ENCODE results near the gene FBXO47.

FBXO47 gene

DNA sequence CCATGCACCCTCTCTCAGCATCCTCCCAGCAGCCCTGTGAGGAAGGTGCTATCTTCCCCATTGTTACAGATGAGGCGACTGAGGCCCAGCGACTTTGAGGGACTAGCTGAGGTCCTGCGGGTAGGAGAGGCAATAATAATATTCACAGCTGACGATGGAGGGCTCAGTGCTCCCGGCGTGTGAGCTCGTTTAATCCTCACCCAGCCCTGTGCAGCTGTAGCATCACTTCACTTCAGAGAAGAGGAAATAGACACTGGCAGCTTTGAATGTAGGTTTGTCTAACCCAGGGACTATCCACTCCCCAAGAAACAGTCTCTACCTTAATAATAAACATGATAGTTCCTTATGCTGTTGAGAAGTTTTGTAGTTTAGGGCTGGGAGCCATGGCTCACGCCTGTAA lies 75.8 kb downstream of the FBXO47 start:
- no peak for DNase-seq
- TF ChIP-seq, protein P1, sequence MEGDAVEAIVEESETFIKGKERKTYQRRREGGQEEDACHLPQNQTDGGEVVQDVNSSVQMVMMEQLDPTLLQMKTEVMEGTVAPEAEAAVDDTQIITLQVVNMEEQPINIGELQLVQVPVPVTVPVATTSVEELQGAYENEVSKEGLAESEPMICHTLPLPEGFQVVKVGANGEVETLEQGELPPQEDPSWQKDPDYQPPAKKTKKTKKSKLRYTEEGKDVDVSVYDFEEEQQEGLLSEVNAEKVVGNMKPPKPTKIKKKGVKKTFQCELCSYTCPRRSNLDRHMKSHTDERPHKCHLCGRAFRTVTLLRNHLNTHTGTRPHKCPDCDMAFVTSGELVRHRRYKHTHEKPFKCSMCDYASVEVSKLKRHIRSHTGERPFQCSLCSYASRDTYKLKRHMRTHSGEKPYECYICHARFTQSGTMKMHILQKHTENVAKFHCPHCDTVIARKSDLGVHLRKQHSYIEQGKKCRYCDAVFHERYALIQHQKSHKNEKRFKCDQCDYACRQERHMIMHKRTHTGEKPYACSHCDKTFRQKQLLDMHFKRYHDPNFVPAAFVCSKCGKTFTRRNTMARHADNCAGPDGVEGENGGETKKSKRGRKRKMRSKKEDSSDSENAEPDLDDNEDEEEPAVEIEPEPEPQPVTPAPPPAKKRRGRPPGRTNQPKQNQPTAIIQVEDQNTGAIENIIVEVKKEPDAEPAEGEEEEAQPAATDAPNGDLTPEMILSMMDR (IDR thresholded peaks at IDR 0.05; ENCODE audit: low read depth, low read length, missing control alignments), result no peak
- H3K4me3 ChIP-seq (ENCODE audit: low read depth, low read length), result no peak overlapping the region
- in situ Hi-C loops (cut with HindIII; ENCODE audit: low pct_ligation_motif_present, low sequenced_read_pairs), result no loop called here
- no peak overlapping the region for H3K27ac ChIP-seq
- H3K36me3 ChIP-seq (replicated peaks), result peaks cover 68% of the 10 kb centered on the region
- H3K27me3 ChIP-seq (replicated peaks), result no peaks in the 10 kb centered on the region

DNA sequence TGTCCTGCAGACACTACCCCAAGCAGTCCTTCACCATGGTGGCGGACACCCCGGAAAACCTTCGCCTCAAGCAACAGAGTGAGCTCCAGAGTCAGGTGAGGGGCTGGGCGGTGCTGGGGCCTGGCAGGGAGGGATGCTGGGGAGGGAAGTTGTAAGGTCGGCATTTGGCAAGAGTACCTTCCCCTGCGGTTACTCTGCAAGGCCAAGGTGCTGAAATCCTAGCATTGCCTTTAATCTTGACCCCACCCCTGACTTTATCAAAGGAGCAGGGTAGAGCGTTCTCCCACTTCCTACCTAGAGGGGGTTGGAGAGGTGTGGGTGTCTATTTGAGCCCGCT lies 76.8 kb downstream of the FBXO47 start:
- TF ChIP-seq, protein P1 (IDR thresholded peaks at IDR 0.05; ENCODE audit: low read depth, low read length, missing control alignments), result no peak
- Histone ChIP-seq H3K4me3 (ENCODE audit: low read depth, low read length) (no peak overlapping the region), H3K27me3 (replicated peaks) (no peaks in the 10 kb centered on the region), H3K36me3 (replicated peaks) (peaks cover 63% of the 10 kb centered on the region), H3K27ac (no peak overlapping the region)
- DNase-seq, result no peak
- in situ Hi-C loops (cut with HindIII; ENCODE audit: low pct_ligation_motif_present, low sequenced_read_pairs), result no loop called here

DNA sequence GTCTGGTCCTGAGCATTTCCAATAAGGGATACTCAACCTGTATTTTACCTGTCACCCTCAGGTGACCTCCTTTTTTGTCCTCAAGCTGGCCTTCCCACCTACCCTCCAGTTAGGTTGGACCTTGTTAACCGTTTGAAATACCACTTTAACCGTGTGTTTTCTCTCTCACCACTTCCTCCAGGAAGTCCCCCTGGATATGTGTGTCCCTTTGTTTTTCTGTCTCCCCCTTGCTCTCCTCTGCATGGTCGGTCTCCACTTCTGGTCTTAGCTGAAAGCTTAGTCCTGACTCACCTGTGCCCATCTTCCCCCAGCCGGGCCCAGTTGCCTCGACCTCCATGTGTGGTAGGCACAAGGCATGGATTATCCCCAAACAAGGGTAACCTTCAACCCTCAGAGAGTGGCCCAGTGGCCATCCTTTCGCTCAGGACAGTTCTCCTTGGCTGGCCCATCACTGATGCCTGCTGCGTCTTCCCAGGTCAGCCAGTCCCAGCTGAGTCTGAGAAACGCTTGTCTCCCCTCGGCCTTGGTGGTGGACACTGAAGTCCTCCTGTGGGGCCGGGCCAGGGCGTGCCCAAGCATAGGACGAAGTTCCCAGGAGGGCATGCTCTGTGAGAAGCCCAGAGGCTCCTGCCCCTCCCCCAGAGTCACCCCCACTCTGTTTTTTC lies 77.3 kb downstream of the FBXO47 start:
- no peak for DNase-seq
- in situ Hi-C loops (cut with HindIII; ENCODE audit: low pct_ligation_motif_present, low sequenced_read_pairs), result no loop called here
- H3K36me3 ChIP-seq (replicated peaks), result peaks cover 66% of the 10 kb centered on the region
- H3K27me3 ChIP-seq (replicated peaks), result no peaks in the 10 kb centered on the region
- H3K4me3 ChIP-seq (ENCODE audit: low read depth, low read length), result no peak overlapping the region
- no peak overlapping the region for H3K27ac ChIP-seq
- TF ChIP-seq, protein P1 (IDR thresholded peaks at IDR 0.05; ENCODE audit: low read depth, low read length, missing control alignments), result no peak

DNA sequence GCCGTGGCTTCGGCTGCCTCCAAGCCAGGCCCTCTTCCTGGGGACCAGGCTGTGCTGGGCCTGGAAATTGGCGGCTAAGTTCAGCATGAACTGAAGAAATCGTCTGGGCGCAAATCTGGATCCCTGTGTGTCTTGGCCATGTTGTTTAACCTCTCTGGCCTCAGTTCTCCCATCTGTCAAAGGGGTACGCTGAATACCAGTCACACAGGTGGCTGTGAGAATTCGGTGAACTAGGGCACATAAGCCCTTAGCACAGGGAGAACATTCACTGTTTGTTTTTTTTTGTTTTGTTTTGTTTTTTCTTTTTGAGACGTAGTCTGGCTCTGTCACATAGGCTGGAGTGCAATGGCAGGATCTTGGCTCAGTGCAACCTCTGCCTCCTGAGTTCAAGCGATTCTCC lies 78.4 kb downstream of the FBXO47 start:
- Histone ChIP-seq H3K4me3 (ENCODE audit: low read depth, low read length) (no peak overlapping the region), H3K27ac (no peak overlapping the region), H3K36me3 (replicated peaks) (peaks cover 62% of the 10 kb centered on the region), H3K27me3 (replicated peaks) (no peaks in the 10 kb centered on the region)
- TF ChIP-seq, protein P1 (IDR thresholded peaks at IDR 0.05; ENCODE audit: low read depth, low read length, missing control alignments), result no peak
- in situ Hi-C loops (cut with HindIII; ENCODE audit: low pct_ligation_motif_present, low sequenced_read_pairs), result no loop called here
- DNase-seq, result no peak

DNA sequence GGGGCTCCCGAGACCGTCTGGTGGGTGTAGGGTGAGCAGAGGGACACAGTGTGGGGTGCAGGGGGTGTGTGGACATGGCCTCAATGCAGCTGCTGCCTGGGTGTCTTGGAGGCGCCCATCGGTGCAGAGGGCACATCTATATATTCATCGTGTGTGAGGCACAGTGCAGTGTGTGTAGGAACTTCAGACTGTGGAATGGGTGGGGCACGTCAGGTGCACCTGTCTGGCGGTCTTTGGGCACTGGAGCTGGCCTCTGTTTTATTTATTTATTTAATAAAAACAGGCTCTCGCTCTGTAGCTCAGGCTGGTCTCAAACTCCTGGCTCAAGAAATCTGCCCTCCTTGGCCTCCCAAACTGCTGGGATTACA lies 80.6 kb downstream of the FBXO47 start:
- TF ChIP-seq, protein P1 (IDR thresholded peaks at IDR 0.05; ENCODE audit: low read depth, low read length, missing control alignments), result no peak
- Histone ChIP-seq H3K4me3 (ENCODE audit: low read depth, low read length) (no peak overlapping the region), H3K27ac (no peak overlapping the region), H3K36me3 (replicated peaks) (peaks cover 64% of the 10 kb centered on the region), H3K27me3 (replicated peaks) (no peaks in the 10 kb centered on the region)
- in situ Hi-C loops (cut with HindIII; ENCODE audit: low pct_ligation_motif_present, low sequenced_read_pairs), result no loop called here
- DNase-seq, result no peak

Measured in brain microvascular endothelial cell (primary cell).